ENCODE data around the gene CACNA1C. TPM values are rescaled to one million over a fixed set of nuclear protein-coding genes. Genes with fewer than 3 reads are reported as not detected.

Gene CACNA1C
- polyA plus RNA-seq, 2 donors = 2.1 to 2.5 TPM

GRCh38 chr12:2032506-2032905, 20.3 kb upstream of the CACNA1C start:
- WGBS, 2 donors = 78 to 84% methylated on average over 8 of the region's 8 CpGs
- no peaks in the 10 kb centered on the region for H3K27me3 ChIP-seq (ENCODE audit: control insufficient read depth in 1 of 2, insufficient read depth in 2 of 2, low read length in 2 of 2)
- H3K36me3 ChIP-seq (ENCODE audit: control insufficient read depth in 2 of 2, insufficient read depth in 2 of 2, low read length in 1 of 2) = no peaks in the 10 kb centered on the region
- H3K4me3 ChIP-seq (ENCODE audit: low read depth in 1 of 2, low read length in 2 of 2) = no peak overlapping the region
- peaks cover 0 to 2% of the 10 kb centered on the region in 2 donors for H3K4me1 ChIP-seq (ENCODE audit: control insufficient read depth in 2 of 2, insufficient read depth in 2 of 2, low read length in 1 of 2)
- H3K9me3 ChIP-seq (ENCODE audit: control insufficient read depth in 2 of 2, insufficient read depth in 1 of 2, low read depth in 1 of 2, low read length in 1 of 2) = no peaks in the 10 kb centered on the region
- no peak overlapping the region for H3K27ac ChIP-seq (ENCODE audit: low read depth in 2 of 2, low read length in 1 of 2)

DNA sequence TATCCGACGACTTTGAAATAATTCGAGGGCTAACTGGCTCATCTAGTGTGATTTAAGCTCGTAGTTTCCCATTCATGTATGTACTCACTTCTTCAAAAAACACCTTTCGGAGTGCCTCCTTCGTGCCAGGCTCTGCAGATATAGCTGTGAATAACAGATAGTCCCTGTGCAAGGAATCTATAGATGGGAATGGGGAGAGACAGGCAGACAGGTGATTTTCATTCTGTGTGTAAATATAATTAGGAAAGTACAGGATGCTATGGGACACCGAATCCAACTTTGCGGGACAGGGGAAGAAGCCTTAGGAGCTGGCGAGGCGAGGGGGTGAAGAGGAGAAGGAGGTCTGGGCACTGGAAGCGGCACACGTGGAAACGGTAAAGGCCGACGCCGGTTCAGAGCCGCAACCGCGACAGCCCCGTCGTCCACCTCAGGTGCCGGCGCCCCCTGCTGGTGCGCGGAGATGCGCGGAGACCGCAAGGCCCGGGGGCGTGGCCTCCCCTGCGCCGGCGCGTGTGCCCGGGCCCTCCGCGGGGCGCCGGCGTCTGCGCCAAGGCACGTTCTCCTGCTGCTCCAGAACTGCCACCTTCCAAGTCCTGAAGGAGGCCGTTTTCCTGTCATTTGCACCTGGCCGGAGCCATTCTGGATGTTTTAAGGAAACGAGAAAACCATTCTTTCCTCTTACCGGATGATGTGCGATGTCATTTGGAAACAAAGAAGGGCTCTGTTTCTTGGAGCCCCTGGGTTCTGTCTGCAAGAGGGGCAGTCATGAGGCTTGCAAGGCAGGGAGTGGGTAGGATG, 18.0 kb upstream of the CACNA1C start:
- Histone ChIP-seq H3K4me3 (ENCODE audit: low read depth in 1 of 2, low read length in 2 of 2) (peak overlapping the region in 1 of 2 donors; percentile 9), H3K27ac (ENCODE audit: low read depth in 2 of 2, low read length in 1 of 2) (no peak overlapping the region), H3K36me3 (ENCODE audit: control insufficient read depth in 2 of 2, insufficient read depth in 2 of 2, low read length in 1 of 2) (no peaks in the 10 kb centered on the region), H3K9me3 (ENCODE audit: control insufficient read depth in 2 of 2, insufficient read depth in 1 of 2, low read depth in 1 of 2, low read length in 1 of 2) (no peaks in the 10 kb centered on the region), H3K27me3 (ENCODE audit: control insufficient read depth in 1 of 2, insufficient read depth in 2 of 2, low read length in 2 of 2) (no peaks in the 10 kb centered on the region), H3K4me1 (ENCODE audit: control insufficient read depth in 2 of 2, insufficient read depth in 2 of 2, low read length in 1 of 2) (peaks cover 0 to 2% of the 10 kb centered on the region in 2 donors)
- 11% methylated on average over 47 of the region's 47 CpGs for WGBS, 2 donors

DNA sequence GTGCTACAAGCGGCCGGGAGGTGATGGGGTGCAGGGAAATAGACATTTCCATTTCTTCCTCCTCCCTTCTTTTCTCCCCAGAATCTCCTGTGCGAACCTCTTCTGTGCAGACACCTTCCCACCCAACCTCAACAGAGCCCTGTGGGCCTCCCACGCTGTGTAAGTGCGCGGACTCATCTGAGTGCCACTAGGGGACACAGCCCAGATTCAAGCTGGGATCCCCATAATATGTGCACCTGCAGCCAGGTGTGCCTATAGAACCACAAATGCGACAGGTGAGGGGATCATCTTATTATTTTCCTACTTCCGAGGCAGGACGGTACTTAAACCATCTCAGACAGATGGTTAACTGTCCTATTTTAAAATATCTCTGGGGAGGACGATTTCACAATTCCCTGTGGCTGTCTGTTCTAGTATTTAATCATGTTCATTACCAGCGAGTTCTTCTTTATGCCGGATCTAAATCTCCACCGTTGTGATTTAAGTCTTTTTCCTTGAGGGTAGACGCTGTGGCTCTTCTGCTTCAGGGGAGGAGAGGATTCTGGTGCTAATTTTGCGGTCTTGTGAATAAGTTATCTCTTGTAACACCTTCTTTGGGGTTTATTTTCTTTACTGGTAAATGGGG, 17.2 kb upstream of the CACNA1C start:
- H3K4me3 ChIP-seq (ENCODE audit: low read depth in 1 of 2, low read length in 2 of 2) = no peak overlapping the region

DNA sequence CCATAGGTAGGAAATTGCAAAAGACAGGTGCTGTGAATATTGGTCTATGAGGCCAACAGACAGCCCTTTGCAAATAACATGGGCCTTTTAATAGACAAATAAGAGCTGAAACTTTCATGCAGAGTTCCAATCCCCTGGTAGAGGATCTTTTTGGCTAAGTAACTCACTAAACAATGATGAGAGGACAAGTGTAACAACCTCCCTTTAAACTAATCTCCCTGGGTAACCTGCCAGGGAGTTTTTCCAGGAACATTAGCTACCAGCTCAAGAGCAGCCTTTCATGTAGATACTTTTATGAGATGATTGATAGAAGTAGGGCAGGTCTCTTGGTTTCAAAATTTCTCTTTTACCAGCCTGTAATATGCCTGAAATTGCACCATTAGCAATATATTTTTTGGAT, 13.8 kb upstream of the CACNA1C start:
- Histone ChIP-seq H3K36me3 (ENCODE audit: control insufficient read depth in 2 of 2, insufficient read depth in 2 of 2, low read length in 1 of 2) (no peaks in the 10 kb centered on the region), H3K4me1 (ENCODE audit: control insufficient read depth in 2 of 2, insufficient read depth in 2 of 2, low read length in 1 of 2) (peaks cover 0 to 2% of the 10 kb centered on the region in 2 donors), H3K27ac (ENCODE audit: low read depth in 2 of 2, low read length in 1 of 2) (no peak overlapping the region), H3K4me3 (ENCODE audit: low read depth in 1 of 2, low read length in 2 of 2) (no peak overlapping the region), H3K9me3 (ENCODE audit: control insufficient read depth in 2 of 2, insufficient read depth in 1 of 2, low read depth in 1 of 2, low read length in 1 of 2) (no peaks in the 10 kb centered on the region), H3K27me3 (ENCODE audit: control insufficient read depth in 1 of 2, insufficient read depth in 2 of 2, low read length in 2 of 2) (no peaks in the 10 kb centered on the region)

More for the DNA sequence above, 17.2 kb upstream of the CACNA1C start:
- Histone ChIP-seq H3K4me1 (ENCODE audit: control insufficient read depth in 2 of 2, insufficient read depth in 2 of 2, low read length in 1 of 2) (peaks cover 0 to 2% of the 10 kb centered on the region in 2 donors), H3K27ac (ENCODE audit: low read depth in 2 of 2, low read length in 1 of 2) (no peak overlapping the region), H3K9me3 (ENCODE audit: control insufficient read depth in 2 of 2, insufficient read depth in 1 of 2, low read depth in 1 of 2, low read length in 1 of 2) (no peaks in the 10 kb centered on the region), H3K27me3 (ENCODE audit: control insufficient read depth in 1 of 2, insufficient read depth in 2 of 2, low read length in 2 of 2) (no peaks in the 10 kb centered on the region), H3K36me3 (ENCODE audit: control insufficient read depth in 2 of 2, insufficient read depth in 2 of 2, low read length in 1 of 2) (no peaks in the 10 kb centered on the region)
- 64 to 66% methylated on average over 15 of the region's 15 CpGs for WGBS, 2 donors

GRCh38 chr12:2043054-2043453, 9.7 kb upstream of the CACNA1C start:
- H3K4me1 ChIP-seq (ENCODE audit: control insufficient read depth in 2 of 2, insufficient read depth in 2 of 2, low read length in 1 of 2) = no peaks in the 10 kb centered on the region
- no peak overlapping the region for H3K4me3 ChIP-seq (ENCODE audit: low read depth in 1 of 2, low read length in 2 of 2)
- H3K27ac ChIP-seq (ENCODE audit: low read depth in 2 of 2, low read length in 1 of 2) = no peak overlapping the region
- H3K36me3 ChIP-seq (ENCODE audit: control insufficient read depth in 2 of 2, insufficient read depth in 2 of 2, low read length in 1 of 2) = no peaks in the 10 kb centered on the region
- 82 to 94% methylated on average over 2 of the region's 2 CpGs for WGBS, 2 donors
- H3K9me3 ChIP-seq (ENCODE audit: control insufficient read depth in 2 of 2, insufficient read depth in 1 of 2, low read depth in 1 of 2, low read length in 1 of 2) = no peaks in the 10 kb centered on the region
- no peaks in the 10 kb centered on the region for H3K27me3 ChIP-seq (ENCODE audit: control insufficient read depth in 1 of 2, insufficient read depth in 2 of 2, low read length in 2 of 2)

- Histone ChIP-seq H3K4me3 (ENCODE audit: low read depth in 1 of 2, low read length in 2 of 2) (no peak overlapping the region), H3K27me3 (ENCODE audit: control insufficient read depth in 1 of 2, insufficient read depth in 2 of 2, low read length in 2 of 2) (no peaks in the 10 kb centered on the region)
- WGBS, 2 donors = 81 to 84% methylated on average over 6 of the region's 6 CpGs
Measured at GRCh38 chr12:2044165-2044564, 8.6 kb upstream of the CACNA1C start.

DNA sequence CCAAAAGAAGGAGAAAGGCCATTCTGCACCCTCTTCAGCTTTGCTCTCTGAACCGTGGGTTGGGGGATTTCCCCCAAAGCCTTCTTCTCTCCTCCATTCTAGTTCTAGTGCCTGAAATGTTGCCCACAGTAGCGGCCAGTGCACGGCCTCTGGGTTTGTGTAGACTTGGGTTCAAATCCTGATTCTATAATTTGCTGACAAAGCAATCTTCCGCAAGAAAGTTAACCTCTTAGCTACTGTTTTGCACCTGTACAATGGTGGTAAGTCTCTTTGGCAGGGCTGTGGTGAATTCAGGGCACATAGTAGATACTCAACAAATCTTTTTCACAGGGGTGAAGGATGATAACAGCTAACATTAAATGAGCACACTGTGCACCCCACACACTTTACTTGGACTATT, 5.8 kb upstream of the CACNA1C start:
- H3K27ac ChIP-seq (ENCODE audit: low read depth in 2 of 2, low read length in 1 of 2) = no peak overlapping the region
- WGBS, 2 donors = 77 to 81% methylated on average over 4 of the region's 4 CpGs
- no peaks in the 10 kb centered on the region for H3K9me3 ChIP-seq (ENCODE audit: control insufficient read depth in 2 of 2, insufficient read depth in 1 of 2, low read depth in 1 of 2, low read length in 1 of 2)
- H3K4me1 ChIP-seq (ENCODE audit: control insufficient read depth in 2 of 2, insufficient read depth in 2 of 2, low read length in 1 of 2) = no peaks in the 10 kb centered on the region
- H3K36me3 ChIP-seq (ENCODE audit: control insufficient read depth in 2 of 2, insufficient read depth in 2 of 2, low read length in 1 of 2) = no peaks in the 10 kb centered on the region
- no peak overlapping the region for H3K4me3 ChIP-seq (ENCODE audit: low read depth in 1 of 2, low read length in 2 of 2)
- no peaks in the 10 kb centered on the region for H3K27me3 ChIP-seq (ENCODE audit: control insufficient read depth in 1 of 2, insufficient read depth in 2 of 2, low read length in 2 of 2)

More at GRCh38 chr12:2044165-2044564, 8.6 kb upstream of the CACNA1C start:
- Histone ChIP-seq H3K27ac (ENCODE audit: low read depth in 2 of 2, low read length in 1 of 2) (no peak overlapping the region), H3K4me1 (ENCODE audit: control insufficient read depth in 2 of 2, insufficient read depth in 2 of 2, low read length in 1 of 2) (no peaks in the 10 kb centered on the region), H3K9me3 (ENCODE audit: control insufficient read depth in 2 of 2, insufficient read depth in 1 of 2, low read depth in 1 of 2, low read length in 1 of 2) (no peaks in the 10 kb centered on the region), H3K36me3 (ENCODE audit: control insufficient read depth in 2 of 2, insufficient read depth in 2 of 2, low read length in 1 of 2) (no peaks in the 10 kb centered on the region)

DNA sequence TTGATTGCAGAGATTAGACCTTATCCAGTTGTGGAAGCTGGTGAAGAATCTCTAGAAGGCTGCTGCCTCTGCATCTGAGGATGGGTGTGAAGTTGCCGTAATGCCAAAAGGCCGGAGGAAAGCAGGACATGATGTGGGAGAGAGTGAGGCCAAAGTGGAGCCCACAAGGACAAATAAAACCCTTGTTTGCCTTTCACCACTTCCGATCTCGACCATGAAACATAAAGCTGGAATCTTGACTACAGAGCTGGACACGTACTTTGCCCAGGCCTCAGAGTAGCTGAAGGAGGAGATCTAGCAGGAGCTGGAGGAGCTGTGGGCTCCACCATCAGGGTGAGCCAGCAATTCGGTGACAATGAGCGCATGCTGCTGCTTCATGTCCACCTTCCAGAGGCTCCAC, 5.0 kb upstream of the CACNA1C start:
- WGBS, 2 donors = 84 to 91% methylated on average over 7 of the region's 7 CpGs
- no peaks in the 10 kb centered on the region for H3K27me3 ChIP-seq (ENCODE audit: control insufficient read depth in 1 of 2, insufficient read depth in 2 of 2, low read length in 2 of 2)

GRCh38 chr12:2049604-2050540, 2.9 kb upstream of the CACNA1C start:
- Histone ChIP-seq H3K4me1 (ENCODE audit: control insufficient read depth in 2 of 2, insufficient read depth in 2 of 2, low read length in 1 of 2) (peaks cover 0 to 2% of the 10 kb centered on the region in 2 donors), H3K27ac (ENCODE audit: low read depth in 2 of 2, low read length in 1 of 2) (no peak overlapping the region), H3K36me3 (ENCODE audit: control insufficient read depth in 2 of 2, insufficient read depth in 2 of 2, low read length in 1 of 2) (no peaks in the 10 kb centered on the region), H3K27me3 (ENCODE audit: control insufficient read depth in 1 of 2, insufficient read depth in 2 of 2, low read length in 2 of 2) (peaks cover 0 to 4% of the 10 kb centered on the region in 2 donors), H3K9me3 (ENCODE audit: control insufficient read depth in 2 of 2, insufficient read depth in 1 of 2, low read depth in 1 of 2, low read length in 1 of 2) (no peaks in the 10 kb centered on the region), H3K4me3 (ENCODE audit: low read depth in 1 of 2, low read length in 2 of 2) (no peak overlapping the region)
- WGBS, 2 donors = 50 to 55% methylated on average over 8 of the region's 8 CpGs

More for the DNA sequence above, 5.0 kb upstream of the CACNA1C start:
- H3K9me3 ChIP-seq (ENCODE audit: control insufficient read depth in 2 of 2, insufficient read depth in 1 of 2, low read depth in 1 of 2, low read length in 1 of 2) = no peaks in the 10 kb centered on the region
- H3K36me3 ChIP-seq (ENCODE audit: control insufficient read depth in 2 of 2, insufficient read depth in 2 of 2, low read length in 1 of 2) = no peaks in the 10 kb centered on the region
- H3K4me3 ChIP-seq (ENCODE audit: low read depth in 1 of 2, low read length in 2 of 2) = no peak overlapping the region
- no peak overlapping the region for H3K27ac ChIP-seq (ENCODE audit: low read depth in 2 of 2, low read length in 1 of 2)
- no peaks in the 10 kb centered on the region for H3K4me1 ChIP-seq (ENCODE audit: control insufficient read depth in 2 of 2, insufficient read depth in 2 of 2, low read length in 1 of 2)

Measured in esophagus (tissue), 2 donors.